ENCODE measurements around the gene GTSE1.

GRCh38 chr22:46267431-46268279 is 29.0 kb upstream of the GTSE1 start, which contains the start of gene TTC38:
- no peak for TF ChIP-seq CTCF (IDR thresholded peaks at IDR 0.05)
- peak; percentile 59 to 92 (median 87) for TF ChIP-seq POLR2A (IDR thresholded peaks at IDR 0.05)
